Neural progenitor cell (in vitro differentiated cells): ENCODE data around the gene CEP97.
"Not testable (repeated sequence)": the region's sequence is repeated elsewhere in the genome, so short reads cannot be mapped to it uniquely, and the experiment has no call there.

ENCODE experiments used
- EZH2phosphoT487 ChIP-seq: fragments of 200-600 bp; sonication (generic); IDR thresholded peaks from 2 replicates; pipeline ENCODE4 v1.6.1; 2017; ENCODE audit warnings: antibody characterized with exemption
- TF ChIP-seq, protein P1 (sequence below): fragments of 200-600 bp; sonication (generic); IDR thresholded peaks from 2 replicates; pipeline ENCODE4 v1.5.1; 2017; ENCODE audit warnings: antibody characterized with exemption, mild to moderate bottlenecking

DNA sequence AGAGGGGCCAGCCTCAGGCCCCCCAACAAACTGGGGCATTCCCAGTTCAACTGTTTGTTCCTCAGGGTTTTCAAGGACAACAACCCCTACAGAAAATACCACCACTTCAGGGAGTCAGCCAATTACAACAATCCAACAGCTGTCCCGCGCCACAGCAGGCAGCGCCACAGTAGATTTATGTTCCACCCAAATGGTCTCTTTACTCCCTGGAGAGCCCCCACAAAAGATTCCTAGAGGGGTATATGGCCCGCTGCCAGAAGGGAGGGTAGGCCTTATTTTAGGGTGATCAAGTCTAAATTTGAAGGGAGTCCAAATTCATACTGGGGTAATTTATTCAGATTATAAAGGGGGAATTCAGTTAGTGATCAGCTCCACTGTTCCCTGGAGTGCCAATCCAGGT is 29.6 kb upstream of the CEP97 start:
- TF ChIP-seq EZH2phosphoT487, result not testable (repeated sequence)
- TF ChIP-seq, protein P1, sequence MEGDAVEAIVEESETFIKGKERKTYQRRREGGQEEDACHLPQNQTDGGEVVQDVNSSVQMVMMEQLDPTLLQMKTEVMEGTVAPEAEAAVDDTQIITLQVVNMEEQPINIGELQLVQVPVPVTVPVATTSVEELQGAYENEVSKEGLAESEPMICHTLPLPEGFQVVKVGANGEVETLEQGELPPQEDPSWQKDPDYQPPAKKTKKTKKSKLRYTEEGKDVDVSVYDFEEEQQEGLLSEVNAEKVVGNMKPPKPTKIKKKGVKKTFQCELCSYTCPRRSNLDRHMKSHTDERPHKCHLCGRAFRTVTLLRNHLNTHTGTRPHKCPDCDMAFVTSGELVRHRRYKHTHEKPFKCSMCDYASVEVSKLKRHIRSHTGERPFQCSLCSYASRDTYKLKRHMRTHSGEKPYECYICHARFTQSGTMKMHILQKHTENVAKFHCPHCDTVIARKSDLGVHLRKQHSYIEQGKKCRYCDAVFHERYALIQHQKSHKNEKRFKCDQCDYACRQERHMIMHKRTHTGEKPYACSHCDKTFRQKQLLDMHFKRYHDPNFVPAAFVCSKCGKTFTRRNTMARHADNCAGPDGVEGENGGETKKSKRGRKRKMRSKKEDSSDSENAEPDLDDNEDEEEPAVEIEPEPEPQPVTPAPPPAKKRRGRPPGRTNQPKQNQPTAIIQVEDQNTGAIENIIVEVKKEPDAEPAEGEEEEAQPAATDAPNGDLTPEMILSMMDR, result not testable (repeated sequence)
